HG02970 (cell line): ENCODE data around the gene HUNK.
"Not testable (repeated sequence)": the region's sequence is repeated elsewhere in the genome, so short reads cannot be mapped to it uniquely, and the experiment has no call there.

Experiments used
- ATAC-seq: cut with Tn5 transposase; IDR thresholded peaks from one replicate; pipeline ENCODE4 v1.9.1; 2021; ENCODE audit warnings: mild to moderate bottlenecking, moderate library complexity, moderate number of reproducible peaks; ENCODE audit not compliant: unreplicated experiment, low FRiP score

HUNK gene

DNA sequence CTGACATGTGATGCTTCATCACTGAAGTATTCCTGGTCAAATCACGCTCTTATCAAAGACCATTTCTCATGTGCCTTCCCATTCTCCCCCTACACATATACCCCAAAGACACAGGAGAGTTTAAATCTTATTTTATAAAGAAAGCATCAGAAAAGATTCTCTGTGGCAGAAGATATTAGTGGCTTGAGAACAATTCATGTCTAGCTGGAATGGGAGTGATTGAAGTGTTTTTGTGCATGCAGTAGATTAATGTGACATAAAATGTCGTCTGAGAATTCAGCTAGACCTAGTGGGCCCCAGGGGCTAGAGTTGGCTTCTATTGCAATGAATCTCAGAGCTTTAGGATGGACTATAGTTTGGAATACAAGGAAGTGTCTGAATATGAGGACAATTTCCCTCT lies 163.9 kb downstream of the HUNK start:
- ATAC-seq, result no peak

DNA sequence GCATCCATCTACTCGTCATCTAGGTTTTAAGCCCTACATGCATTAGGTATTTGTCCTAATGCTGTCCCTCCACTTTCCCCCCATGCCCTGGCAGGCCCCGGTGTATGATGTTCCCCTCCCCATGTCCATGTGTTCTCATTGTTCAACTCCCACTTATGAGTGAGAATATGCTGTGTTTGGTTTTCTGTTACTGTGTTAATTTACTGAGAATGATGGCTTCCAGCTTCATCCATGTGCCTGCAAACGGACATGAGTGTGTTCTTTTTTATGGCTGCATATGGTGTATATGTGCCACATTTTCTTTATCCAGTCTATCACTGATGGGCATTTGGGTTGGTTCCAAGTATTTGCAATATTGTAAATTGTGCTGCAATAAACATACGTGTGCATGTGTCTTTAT lies 165.9 kb downstream of the HUNK start:
- not testable (repeated sequence) for ATAC-seq

DNA sequence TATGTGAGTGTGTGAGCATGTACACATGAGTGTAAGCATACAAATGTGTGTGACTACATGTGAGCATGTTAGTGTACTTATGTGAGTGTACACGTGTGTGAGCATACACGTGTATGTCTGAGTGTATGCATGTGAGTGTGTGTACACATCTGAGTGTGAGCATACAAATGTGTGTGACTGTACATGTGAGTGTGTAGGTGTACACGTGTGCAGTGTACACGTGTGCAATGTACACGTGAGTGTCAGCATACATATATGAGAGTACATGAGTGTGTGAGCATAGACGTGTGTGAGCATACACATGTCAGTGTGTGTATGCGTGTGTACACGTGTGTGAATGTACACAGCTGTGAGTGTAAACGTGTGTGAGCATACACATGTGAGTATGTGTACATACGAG lies 170.6 kb downstream of the HUNK start:
- no peak for ATAC-seq

- ATAC-seq, result no peak
Observed at GRCh38 chr21:32044205-32045180, 171.7 kb downstream of the HUNK start.

- no peak for ATAC-seq
Observed at GRCh38 chr21:32046191-32046590, 173.4 kb downstream of the HUNK start.

GRCh38 chr21:32048353-32048752 lies 175.5 kb downstream of the HUNK start:
- ATAC-seq, result no peak
